K562 (cell line): Measurements from ENCODE around the gene RAI1. TPM values are rescaled to one million over a fixed set of nuclear protein-coding genes. Genes with fewer than 3 reads are reported as not detected.

Experiments
- ATAC-seq: fragments of 200-7000 bp; cut with Tn5 transposase; 3 replicates; pipeline ENCODE4 v1.9.1; 2020; ENCODE audit warnings: moderate library complexity
- BruUV-seq: library from RNA; stranded (reverse); fragments of 400-500 nt; replicated peaks from 2 replicates; lab custom pipeline; 2021; lab: Mats Ljungman, UMichigan
- CTCF ChIA-PET: fragments of 300-600 bp; formaldehyde crosslinking; extraction: SDS; loops from one replicate; lab custom pipeline; 2021; ENCODE audit warnings: low intra/inter-chr PET ratio; lab: Yijun Ruan, JAX
- POLR2A ChIA-PET: fragments of 300-600, 350-650 bp; sonication (Branson Sonifier 250); formaldehyde crosslinking; extraction: SDS; loops from one replicate; lab custom pipeline; 2021; ENCODE audit warnings: antibody characterized with exemption, inconsistent platforms; lab: Yijun Ruan, JAX
- DNase-seq, 4 experiments: peaks; one replicate each; pipeline versions ENCODE4 v3.0.0 to v3.0.0-alpha.2; 2011 to 2018; ENCODE audit warnings: low spot score in 3 of 4, mixed read lengths in 3 of 4; ENCODE audit errors: extremely low read depth in 1 of 4
- FAIRE-seq: peaks from 2 replicates; lab custom pipeline; 2011; peaks lifted over from hg19 to GRCh38; lab: Jason Lieb, UNC
- H2AFZ ChIP-seq: 2 replicates; pipeline ENCODE4 v1.6.0; 2011; ENCODE audit warnings: low read depth, low read length, control low read depth, inconsistent platforms
- H3K27ac ChIP-seq: fragments of 200-600 bp; 3 replicates; pipeline ENCODE4 v1.8.0; 2011; ENCODE audit warnings: low read depth, mild to moderate bottlenecking, control low read depth, inconsistent platforms, low read length, moderate library complexity, mixed read lengths; ENCODE audit errors: extremely low read depth
- H3K27me3 ChIP-seq, 2 experiments: fragments of 300-600 bp in 1 of 2; 2 replicates in 1 of 2; 3 replicates in 1 of 2; pipeline versions ENCODE4 v1.6.0 to v1.8.0; 2011; ENCODE audit warnings: inconsistent platforms in 2 of 2, low read length in 2 of 2, mild to moderate bottlenecking in 1 of 2, mixed read lengths in 1 of 2, moderate library complexity in 1 of 2; ENCODE audit not compliant: control insufficient read depth in 2 of 2, insufficient read depth in 2 of 2
- H3K36me3 ChIP-seq: fragments of 300-600 bp; 3 replicates; pipeline ENCODE4 v1.8.0; 2011; ENCODE audit warnings: mild to moderate bottlenecking, low read length, inconsistent platforms; ENCODE audit not compliant: control insufficient read depth, insufficient read depth
- H3K4me1 ChIP-seq, 2 experiments: fragments of 200-600 bp in 1 of 2; replicated peaks in 1 of 2; 2 replicates in 1 of 2; 3 replicates in 1 of 2; pipeline versions ENCODE4 v1.5.1 to v1.8.0; 2011; ENCODE audit warnings: inconsistent platforms in 2 of 2, low read length in 2 of 2, mild to moderate bottlenecking in 1 of 2, mixed read lengths in 1 of 2, moderate library complexity in 1 of 2; ENCODE audit not compliant: control insufficient read depth in 2 of 2, insufficient read depth in 2 of 2
- H3K4me2 ChIP-seq: 2 replicates; pipeline ENCODE4 v1.6.1; 2011; ENCODE audit warnings: low read length, control low read depth, inconsistent platforms, mixed read lengths; ENCODE audit not compliant: insufficient read depth
- H3K4me3 ChIP-seq: fragments of 200-600 bp; sonication (generic), shearing (Covaris generic); 2 replicates; pipeline ENCODE4 v1.5.1; 2016; ENCODE audit warnings: control low read depth, inconsistent platforms
- H3K79me2 ChIP-seq: fragments of 200-600 bp; 3 replicates; pipeline ENCODE4 v1.8.0; 2011; ENCODE audit warnings: low read length, inconsistent platforms; ENCODE audit not compliant: control insufficient read depth, insufficient read depth
- H3K9ac ChIP-seq, 2 experiments: 2 replicates each; pipeline versions ENCODE4 v1.6.0 to v1.6.1; 2011; ENCODE audit warnings: low read depth in 2 of 2, low read length in 2 of 2, control low read depth in 1 of 2, inconsistent platforms in 1 of 2, mild to moderate bottlenecking in 1 of 2, mixed read lengths in 1 of 2; ENCODE audit not compliant: insufficient read depth in 1 of 2
- H3K9me1 ChIP-seq: one replicate; pipeline ENCODE4 v1.6.0; 2011; ENCODE audit warnings: inconsistent platforms, mild to moderate bottlenecking, low read length, moderate library complexity; ENCODE audit not compliant: control insufficient read depth, insufficient read depth
- H3K9me3 ChIP-seq: replicated peaks from 2 replicates; pipeline ENCODE4 v1.5.1; 2011; ENCODE audit warnings: low read depth, low read length, inconsistent platforms; ENCODE audit not compliant: control insufficient read depth, insufficient read depth
- H4K20me1 ChIP-seq: replicated peaks from 2 replicates; pipeline ENCODE4 v1.6.1; 2011; ENCODE audit warnings: low read length, inconsistent platforms, mixed read lengths; ENCODE audit not compliant: control insufficient read depth, insufficient read depth
- FIP1L1 ChIP-seq: fragments of 200-400 bp; formaldehyde crosslinking; IDR thresholded peaks from 2 replicates; pipeline ENCODE4 v1.6.1; 2018; ENCODE audit warnings: mild to moderate bottlenecking, low read depth, low read length; ENCODE audit not compliant: poor library complexity, severe bottlenecking
- TAF9B ChIP-seq: fragments of 450-650 bp; IDR thresholded peaks from 2 replicates; pipeline ENCODE4 v1.6.1; 2018; ENCODE audit warnings: mild to moderate bottlenecking; ENCODE audit not compliant: partially characterized antibody
- ZBTB8A ChIP-seq: fragments of 450-650 bp; IDR thresholded peaks from 2 replicates; pipeline ENCODE4 v1.6.1; 2018; ENCODE audit warnings: mild to moderate bottlenecking, moderate library complexity; ENCODE audit not compliant: partially characterized antibody
- WGBS: fragments of 100-300 bp; shearing (Covaris generic); methylation state at CpG from one replicate; pipeline ENCODE4 v1.1.6; 2016; ENCODE audit warnings: low coverage, mixed read lengths; ENCODE audit not compliant: insufficient coverage; ENCODE audit errors: missing lambda C conversion rate; 5-methylcytosine and 5-hydroxymethylcytosine counted together
- in situ Hi-C: fragments of 300-500 bp; cut with MboI; formaldehyde crosslinking; loops from 4 replicates; pipeline ENCODE4 v1.15.0; 2018; ENCODE audit warnings: inconsistent platforms, mixed read lengths
- intact Hi-C: fragments of 100-400 bp; cut with micrococcal nuclease; formaldehyde crosslinking; loops from 2 replicates; pipeline ENCODE4 v1.14.2; 2022
- polyA plus RNA-seq, 8 experiments: library from polyadenylated mRNA; depleted of rRNA in 4 of 8; stranded (reverse) in 5 of 8; unstranded in 3 of 8; fragments of >200 nt; fragmentation: Nextera tagmentation in 2 of 8; fragmentation: Illumina TruSeq in 1 of 8; extraction: Ambion mirVana in 2 of 8; extraction: Trizol in 1 of 8; gene quantifications; 2 replicates each; pipeline versions ENCODE4 v1.2.1 to v1.2.3, GENCODE V29; 2011 to 2014; ENCODE audit warnings: inconsistent platforms in 1 of 8, missing spikeins in 1 of 8
- total RNA-seq, 7 experiments: library from RNA; depleted of rRNA in 6 of 7; stranded (reverse); fragments of >200 nt in 6 of 7; fragmentation: Illumina TruSeq in 2 of 7; extraction: Trizol in 2 of 7; gene quantifications; 2 replicates each; pipeline versions ENCODE4 v1.2.1 to v1.2.3, GENCODE V29; 2011 to 2021; ENCODE audit warnings: low replicate concordance in 1 of 7

RAI1 gene
- total and polyA plus RNA-seq, 9 of the 15 experiments (the other 6 are each of a cell fraction or from before 2014, with no cell fraction given), result 0.68 to 19.9 (median 5.5) TPM

- H3K4me3 ChIP-seq, result no peak overlapping the region
- BruUV-seq, result no TSS peak
- H3K9ac ChIP-seq, result no peak overlapping the region
- intact Hi-C loops, result no loop called here
- H3K27me3 ChIP-seq, result no peaks in the 10 kb centered on the region
- H4K20me1 ChIP-seq, result no peaks in the 10 kb centered on the region; the same call in 1 of the 2 replicates
- DNase-seq, result no peak
- H2AFZ ChIP-seq, result no peak overlapping the region
- TF ChIP-seq FIP1L1 (peak; percentile 24), TAF9B (no peak), ZBTB8A (no peak)
- TF ChIP-seq, all 486 proteins: peak for 1
- no peaks in the 10 kb centered on the region for H3K9me3 ChIP-seq
- peaks cover 6 to 65% of the 10 kb centered on the region in 2 experiments; a peak in 4 of 5 replicates for H3K4me1 ChIP-seq
- H3K27ac ChIP-seq, result no peak overlapping the region
- H3K9me1 ChIP-seq, result no peaks in the 10 kb centered on the region
- H3K4me2 ChIP-seq, result no peak overlapping the region
- POLR2A ChIA-PET, result interaction anchor here (1.4 kb wide), 1 partner anchor 12 kb away, joined by 3 read pairs; no protein-coding TSS in a partner anchor
- H3K36me3 ChIP-seq, result peaks cover 49% of the 10 kb centered on the region; the same call in 2 of the 3 replicates
- in situ Hi-C loops, result no loop called here
- no peaks in the 10 kb centered on the region; the same call in 2 of the 3 replicates for H3K79me2 ChIP-seq
- CTCF ChIA-PET, result interaction anchor here (0.6 kb wide), 1 partner anchor 54 kb away, joined by 3 read pairs; no protein-coding TSS in a partner anchor
- ATAC-seq (no peak), FAIRE-seq (no peak)
- WGBS, result 93% methylated on average over 3 of the region's 52 CpGs
Observed at GRCh38 chr17:17809531-17810083, 128.3 kb downstream of the RAI1 start.
